Activated CD4-positive, alpha-beta T cell treated with anti-CD3 and anti-CD28 coated beads, Interleukin-2, amount 10 ng/mL, durations not matched to agents 7 days and 5 days (primary cell): ENCODE measurements around the gene ZNF628. TPM values are rescaled to one million over a fixed set of nuclear protein-coding genes. Genes with fewer than 3 reads are reported as not detected.
"Not testable (repeated sequence)": the region's sequence is repeated elsewhere in the genome, so short reads cannot be mapped to it uniquely, and the experiment has no call there.

Experiments
- CTCF ChIA-PET: fragments of 350-600 bp; sonication (Branson Sonifier 250); formaldehyde crosslinking; loops from one replicate; lab custom pipeline; 2021; ENCODE audit warnings: antibody characterized with exemption; lab: Charles Lee
- POLR2A ChIA-PET: fragments of 350-600 bp; sonication (Branson Sonifier 250); formaldehyde crosslinking; loops from one replicate; lab custom pipeline; 2021; ENCODE audit warnings: antibody characterized with exemption; lab: Charles Lee
- DNase-seq: peaks from one replicate; pipeline ENCODE4 v3.0.0-alpha.2; 2020
- H3K27ac Mint-ChIP-seq: one replicate; pipeline ENCODE4 v1.8.0; 2021; ENCODE audit warnings: mild to moderate bottlenecking, moderate library complexity, mixed read lengths
- H3K27me3 Mint-ChIP-seq: one replicate; pipeline ENCODE4 v1.8.0; 2021; ENCODE audit warnings: mixed read lengths
- H3K36me3 Mint-ChIP-seq: one replicate; pipeline ENCODE4 v1.8.0; 2021; ENCODE audit warnings: low read depth, mixed read lengths
- H3K4me1 Mint-ChIP-seq: one replicate; pipeline ENCODE4 v1.8.0; 2021; ENCODE audit warnings: mixed read lengths
- H3K4me3 Mint-ChIP-seq: one replicate; pipeline ENCODE4 v1.8.0; 2021; ENCODE audit warnings: mild to moderate bottlenecking, moderate library complexity, mixed read lengths
- H3K9me3 Mint-ChIP-seq: one replicate; pipeline ENCODE4 v1.8.0; 2021; ENCODE audit warnings: mixed read lengths
- total RNA-seq, 2 experiments: library from RNA; stranded (reverse); gene quantifications; one replicate each; pipeline ENCODE4 v1.2.3, GENCODE V29; 2021

ZNF628 gene
- total RNA-seq, 2 experiments from 2014 or later = 7.3 to 9.7 TPM

DNA sequence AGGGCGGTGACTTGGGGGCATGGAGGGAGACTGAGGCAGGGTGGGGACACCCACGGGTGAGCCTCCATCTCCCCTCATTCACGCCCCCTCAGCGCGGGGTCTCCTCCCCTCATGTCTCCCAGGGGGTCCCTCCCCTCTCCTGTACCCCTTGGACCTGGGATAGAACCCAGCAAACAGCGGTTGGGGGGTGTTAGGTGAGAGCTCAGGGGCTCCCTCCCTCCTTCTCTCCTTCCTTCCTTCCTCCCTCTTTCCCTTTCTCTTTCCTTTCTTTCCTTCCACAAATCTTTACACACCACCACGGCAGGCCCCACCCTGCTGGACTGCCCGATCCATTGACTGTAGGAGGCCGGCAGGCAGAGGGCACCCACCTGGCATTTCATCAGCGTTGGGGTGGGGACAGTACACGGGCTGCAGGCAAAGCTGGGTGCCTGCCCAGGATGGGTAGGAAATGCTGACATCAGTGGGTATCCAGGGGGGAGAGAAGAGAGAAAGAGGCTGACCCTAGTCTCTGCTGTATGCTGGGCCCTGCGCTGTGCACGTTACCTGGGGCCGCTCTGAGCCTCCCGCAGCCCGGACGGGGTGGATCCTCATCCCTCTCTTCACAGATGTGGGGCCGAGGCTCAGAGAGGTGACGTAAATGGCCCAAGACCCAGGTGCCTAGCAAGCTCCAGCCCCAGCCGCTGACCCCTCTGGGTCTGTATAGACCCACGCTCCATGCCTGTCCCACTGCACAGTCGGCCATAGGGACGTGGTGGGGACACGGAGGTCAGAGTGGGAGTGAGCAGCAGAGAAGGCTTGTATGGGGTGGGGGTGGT, 15.3 kb downstream of the ZNF628 start:
- ChIA-PET CTCF (interaction anchor here (0.5 to 1.2 kb wide), 2 partner anchors 12 to 340 kb away, joined by 3 read pairs; no protein-coding TSS in a partner anchor), POLR2A (no interaction called here)
- DNase-seq = no peak
- Mint-ChIP-seq H3K36me3 (no peaks in the 10 kb centered on the region), H3K9me3 (no peaks in the 10 kb centered on the region), H3K27ac (no peak overlapping the region), H3K4me1 (peaks cover 3% of the 10 kb centered on the region), H3K4me3 (no peak overlapping the region), H3K27me3 (peaks cover 2% of the 10 kb centered on the region)

GRCh38 chr19:55492362-55492944, 16.0 kb downstream of the ZNF628 start:
- ChIA-PET POLR2A (no interaction called here), CTCF (interaction anchor here (2.9 kb wide), 1 partner anchor 12 kb away, joined by 14 read pairs; no protein-coding TSS in a partner anchor)
- H3K4me1 Mint-ChIP-seq = peaks cover 2% of the 10 kb centered on the region
- no peak for DNase-seq
- peaks cover 2% of the 10 kb centered on the region for H3K27me3 Mint-ChIP-seq
- no peaks in the 10 kb centered on the region for H3K9me3 Mint-ChIP-seq
- no peak overlapping the region for H3K4me3 Mint-ChIP-seq
- H3K36me3 Mint-ChIP-seq = no peaks in the 10 kb centered on the region
- no peak overlapping the region for H3K27ac Mint-ChIP-seq

- H3K27ac Mint-ChIP-seq = no peak overlapping the region
These were observed 16.7 kb downstream of the ZNF628 start for GRCh38 chr19:55493052-55493644.

GRCh38 chr19:55493645-55494171, 17.3 kb downstream of the ZNF628 start:
- no peak overlapping the region for H3K4me3 Mint-ChIP-seq
- H3K27ac Mint-ChIP-seq = no peak overlapping the region
- DNase-seq = no peak
- no peaks in the 10 kb centered on the region for H3K36me3 Mint-ChIP-seq
- peaks cover 2% of the 10 kb centered on the region for H3K27me3 Mint-ChIP-seq
- CTCF ChIA-PET = interaction anchor here (0.6 to 2.9 kb wide), 2 partner anchors 10 to 53 kb away, joined by 4 to 14 read pairs; no protein-coding TSS in a partner anchor
- POLR2A ChIA-PET = no interaction called here
- no peaks in the 10 kb centered on the region for H3K4me1 Mint-ChIP-seq
- no peaks in the 10 kb centered on the region for H3K9me3 Mint-ChIP-seq

More at GRCh38 chr19:55493052-55493644, 16.7 kb downstream of the ZNF628 start:
- Mint-ChIP-seq H3K4me1 (no peaks in the 10 kb centered on the region), H3K4me3 (no peak overlapping the region), H3K27me3 (peaks cover 2% of the 10 kb centered on the region), H3K9me3 (no peaks in the 10 kb centered on the region), H3K36me3 (no peaks in the 10 kb centered on the region)
- CTCF ChIA-PET = interaction anchor here (2.9 kb wide), 1 partner anchor 11 kb away, joined by 14 read pairs; no protein-coding TSS in a partner anchor
- DNase-seq = no peak
- POLR2A ChIA-PET = no interaction called here

DNA sequence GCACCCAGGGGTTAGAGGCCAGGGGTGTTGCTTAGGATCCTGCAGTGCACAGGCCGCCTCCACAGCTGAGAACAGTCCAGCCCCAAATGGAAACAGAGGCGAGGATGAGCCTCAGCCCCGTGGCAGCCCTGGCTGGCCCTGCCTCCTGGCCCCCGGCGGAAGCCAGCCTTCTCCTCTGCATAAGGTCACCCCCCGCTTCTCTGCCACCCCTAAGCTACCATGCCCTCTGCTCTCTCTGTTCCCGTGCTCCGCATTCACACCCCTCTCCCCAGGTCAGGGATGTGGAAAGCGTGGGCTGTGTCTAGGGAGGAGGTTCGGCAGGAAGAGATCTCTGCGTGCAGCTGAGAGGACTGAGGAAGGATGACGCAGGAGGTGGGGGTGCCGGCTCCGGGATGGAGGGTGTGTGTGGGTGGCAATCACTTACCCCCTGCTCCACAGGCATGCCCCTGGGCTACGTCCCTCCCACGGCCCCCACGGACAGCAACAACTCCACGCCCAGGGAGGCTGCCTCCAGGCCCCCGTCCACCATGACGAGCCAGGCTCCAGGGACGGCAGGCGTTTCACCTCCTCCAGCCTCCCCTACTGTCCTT, 17.9 kb downstream of the ZNF628 start:
- ChIA-PET POLR2A (no interaction called here), CTCF (interaction anchor here (0.6 to 2.9 kb wide), 2 partner anchors 10 to 52 kb away, joined by 4 to 14 read pairs; no protein-coding TSS in a partner anchor)
- H3K36me3 Mint-ChIP-seq = no peaks in the 10 kb centered on the region
- H3K4me3 Mint-ChIP-seq = no peak overlapping the region
- H3K4me1 Mint-ChIP-seq = no peaks in the 10 kb centered on the region
- DNase-seq = no peak
- peaks cover 2% of the 10 kb centered on the region for H3K27me3 Mint-ChIP-seq
- H3K9me3 Mint-ChIP-seq = no peaks in the 10 kb centered on the region
- H3K27ac Mint-ChIP-seq = no peak overlapping the region

DNA sequence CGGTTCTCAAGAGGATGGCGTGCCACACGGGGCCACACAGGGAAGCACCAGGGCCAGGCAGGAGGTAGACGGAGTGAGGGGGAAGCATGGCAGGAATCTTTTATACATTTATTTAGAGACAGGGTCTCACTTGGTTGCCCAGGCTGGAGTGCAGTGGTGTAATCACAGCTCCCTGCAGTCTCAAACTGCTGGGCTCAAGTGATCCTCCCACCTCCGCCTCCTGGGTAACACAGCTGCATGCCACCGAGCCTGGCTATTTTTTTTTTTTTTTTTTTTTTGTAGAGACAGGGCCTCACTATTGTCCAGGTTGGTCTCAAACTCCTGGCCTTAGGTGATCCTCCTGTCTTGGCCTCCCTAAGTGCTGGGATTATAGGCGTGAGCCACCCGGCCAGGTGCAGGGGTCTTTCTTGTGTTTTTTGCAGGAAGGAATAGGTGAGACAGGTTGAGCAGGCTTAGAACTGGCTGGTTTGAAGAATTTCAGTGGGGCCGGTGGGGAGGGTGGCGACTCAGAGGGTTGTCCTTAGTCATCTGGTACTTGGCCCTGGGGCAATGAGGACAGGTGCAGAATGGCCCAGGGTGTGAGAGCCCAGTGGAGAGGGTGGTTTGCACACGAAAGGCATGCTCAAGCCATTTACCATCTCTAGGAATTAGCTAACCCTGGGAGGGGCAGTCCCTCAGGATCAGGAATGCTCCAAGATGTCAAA, 19.4 kb downstream of the ZNF628 start:
- H3K36me3 Mint-ChIP-seq = no peaks in the 10 kb centered on the region
- DNase-seq = no peak
- peaks cover 2% of the 10 kb centered on the region for H3K27me3 Mint-ChIP-seq
- no peaks in the 10 kb centered on the region for H3K4me1 Mint-ChIP-seq
- no peaks in the 10 kb centered on the region for H3K9me3 Mint-ChIP-seq
- H3K27ac Mint-ChIP-seq = no peak overlapping the region
- ChIA-PET CTCF (interaction anchor here (1.5 kb wide), 1 partner anchor 8 kb away, joined by 7 read pairs; no protein-coding TSS in a partner anchor), POLR2A (no interaction called here)
- H3K4me3 Mint-ChIP-seq = no peak overlapping the region

DNA sequence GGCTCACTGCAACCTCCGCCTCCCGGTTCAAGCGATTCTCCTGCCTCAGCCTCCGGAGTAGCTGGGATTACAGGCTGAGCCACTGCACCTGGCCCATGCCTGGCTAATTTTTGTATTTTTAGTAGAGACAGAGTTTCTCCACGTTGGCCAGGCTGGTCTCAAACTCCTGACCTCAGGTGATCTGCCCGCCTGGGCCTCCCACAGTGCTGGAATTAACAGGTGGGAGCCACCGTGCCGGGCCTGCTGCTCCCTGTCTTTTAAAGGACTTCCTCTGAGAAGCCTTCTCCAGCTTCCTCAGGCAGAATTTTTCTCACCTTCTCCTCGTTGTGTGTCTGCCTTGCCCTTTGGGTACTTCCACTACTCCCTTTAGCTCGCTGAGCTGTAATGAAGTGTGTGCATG, 20.4 kb downstream of the ZNF628 start:
- CTCF ChIA-PET = interaction anchor here (1.5 kb wide), 1 partner anchor 7 kb away, joined by 7 read pairs; no protein-coding TSS in a partner anchor
- H3K4me3 Mint-ChIP-seq, DNase-seq, H3K4me1 Mint-ChIP-seq, H3K27me3 Mint-ChIP-seq, H3K27ac Mint-ChIP-seq, H3K9me3 Mint-ChIP-seq, H3K36me3 Mint-ChIP-seq, POLR2A ChIA-PET: not testable (repeated sequence)

DNA sequence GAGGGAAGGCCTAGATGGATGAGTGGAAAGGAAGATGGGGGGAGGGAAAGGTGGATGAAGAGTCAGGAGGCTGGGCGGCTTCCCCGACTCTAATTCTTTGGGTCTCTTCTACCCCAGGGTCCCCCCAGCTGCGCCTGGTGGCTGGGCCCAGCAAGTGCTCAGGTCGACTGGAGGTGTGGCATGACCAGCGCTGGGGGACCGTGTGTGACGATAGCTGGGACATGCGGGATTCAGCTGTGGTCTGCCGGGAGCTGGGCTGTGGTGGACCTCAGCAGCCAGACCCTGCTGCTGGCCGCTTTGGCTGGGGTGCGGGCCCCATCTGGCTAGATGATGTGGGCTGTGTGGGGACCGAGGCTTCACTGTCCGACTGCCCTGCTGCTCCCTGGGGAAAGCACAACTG, 21.3 kb downstream of the ZNF628 start:
- CTCF ChIA-PET = interaction anchor here (1.6 kb wide), 1 partner anchor 30 kb away, joined by 9 read pairs; no protein-coding TSS in a partner anchor
- POLR2A ChIA-PET = no interaction called here
- Mint-ChIP-seq H3K27ac (no peak overlapping the region), H3K9me3 (peaks cover 5% of the 10 kb centered on the region), H3K4me3 (no peak overlapping the region), H3K36me3 (peaks cover 3% of the 10 kb centered on the region), H3K4me1 (peaks cover 8% of the 10 kb centered on the region), H3K27me3 (no peaks in the 10 kb centered on the region)
- DNase-seq = no peak

DNA sequence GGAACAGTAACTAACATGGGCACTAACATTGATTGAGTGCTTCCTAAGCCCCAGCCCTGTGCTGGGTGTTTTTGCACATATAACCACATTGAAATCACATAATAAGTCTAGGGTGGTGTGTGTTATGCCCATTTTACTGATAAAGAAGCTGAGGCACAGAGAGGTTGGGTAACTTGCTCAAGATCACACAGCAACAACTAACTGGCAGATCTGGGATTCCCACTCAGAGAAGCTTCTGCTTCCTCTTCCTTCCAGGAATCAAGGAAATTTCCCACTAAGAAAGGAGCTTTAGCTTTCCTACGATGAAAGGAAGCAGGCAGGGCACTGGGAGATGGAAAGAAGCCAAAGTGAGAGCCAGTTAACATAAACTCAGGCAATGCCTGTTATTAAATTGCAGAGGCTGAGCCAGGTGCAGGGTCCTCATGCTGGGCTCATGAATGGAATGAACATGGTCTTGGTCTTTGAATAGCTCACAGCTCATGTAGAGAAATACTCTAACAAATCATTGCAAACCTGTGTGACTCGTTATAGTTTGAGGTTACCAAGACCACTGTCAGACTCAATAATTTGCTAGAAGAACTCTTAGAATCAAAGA, 21.9 kb downstream of the ZNF628 start:
- ChIA-PET CTCF (interaction anchor here (0.8 to 1.6 kb wide), 4 partner anchors 21 to 134 kb away, joined by 3 to 9 read pairs (median 3); no protein-coding TSS in a partner anchor), POLR2A (no interaction called here)
- Mint-ChIP-seq H3K27ac (no peak overlapping the region), H3K36me3 (peaks cover 6% of the 10 kb centered on the region), H3K27me3 (no peaks in the 10 kb centered on the region), H3K9me3 (peaks cover 8% of the 10 kb centered on the region), H3K4me3 (no peak overlapping the region), H3K4me1 (peaks cover 13% of the 10 kb centered on the region)
- DNase-seq = no peak

GRCh38 chr19:55500368-55500952, 24.0 kb downstream of the ZNF628 start:
- Mint-ChIP-seq H3K9me3 (peaks cover 8% of the 10 kb centered on the region), H3K4me3 (no peak overlapping the region), H3K27ac (no peak overlapping the region), H3K27me3 (no peaks in the 10 kb centered on the region), H3K36me3 (peaks cover 10% of the 10 kb centered on the region), H3K4me1 (peaks cover 21% of the 10 kb centered on the region)
- ChIA-PET CTCF (interaction anchor here (0.9 kb wide), 1 partner anchor 15 kb away, joined by 3 read pairs; the partner anchor contains the start of gene NAT14), POLR2A (no interaction called here)
- DNase-seq = no peak

GRCh38 chr19:55502197-55502952, 26.0 kb downstream of the ZNF628 start:
- DNase-seq = no peak
- H3K27ac Mint-ChIP-seq = peak overlapping the region; percentile 21
- H3K4me1 Mint-ChIP-seq = peaks cover 21% of the 10 kb centered on the region
- no peak overlapping the region for H3K4me3 Mint-ChIP-seq
- H3K36me3 Mint-ChIP-seq = peaks cover 10% of the 10 kb centered on the region
- H3K9me3 Mint-ChIP-seq = peaks cover 8% of the 10 kb centered on the region
- ChIA-PET CTCF (interaction anchor here (0.9 kb wide), 1 partner anchor 11 kb away, joined by 3 read pairs; no protein-coding TSS in a partner anchor), POLR2A (no interaction called here)
- H3K27me3 Mint-ChIP-seq = no peaks in the 10 kb centered on the region
